ENCODE results near the gene SLC38A11. TPM values are rescaled to one million over a fixed set of nuclear protein-coding genes. Genes with fewer than 3 reads are reported as not detected.

The SLC38A11 gene
- total RNA-seq, 2 donors from 2014 or later = not detected

GRCh38 chr2:164903951-164904350 lies 51.4 kb downstream of the SLC38A11 start:
- Histone ChIP-seq H3K4me1 (ENCODE audit: control insufficient read depth, insufficient read depth, low read length) (no peaks in the 10 kb centered on the region), H3K27me3 (ENCODE audit: control insufficient read depth, insufficient read depth, low read length, poor library complexity, severe bottlenecking) (no peaks in the 10 kb centered on the region), H3K27ac (ENCODE audit: low read depth, low read length) (no peak overlapping the region), H3K9ac (ENCODE audit: extremely low read depth, low read length, poor library complexity, severe bottlenecking) (no peak overlapping the region), H3K36me3 (ENCODE audit: control insufficient read depth, insufficient read depth, low read length) (no peaks in the 10 kb centered on the region), H3K4me3 (ENCODE audit: low read length) (no peak overlapping the region), H3K9me3 (ENCODE audit: control insufficient read depth, low read length) (no peaks in the 10 kb centered on the region)
- Mint-ChIP-seq H3K27ac (no peak overlapping the region), H3K9me3 (no peaks in the 10 kb centered on the region), H3K36me3 (ENCODE audit: low read depth) (no peaks in the 10 kb centered on the region), H3K27me3 (ENCODE audit: insufficient read depth) (no peaks in the 10 kb centered on the region), H3K4me3 (no peak overlapping the region), H3K4me1 (no peaks in the 10 kb centered on the region)
- WGBS, 2 experiments (ENCODE audit: insufficient coverage in 1 of 2, insufficient read length in 1 of 2) = 86 to 98% methylated on average over 1 to 2 of the region's 2 CpGs
- no peak for TF ChIP-seq CTCF (conservative IDR thresholded peaks at IDR 0.05)
- no peak for DNase-seq

GRCh38 chr2:164903204-164903603 lies 52.1 kb downstream of the SLC38A11 start:
- no peak overlapping the region for H3K4me3 Mint-ChIP-seq
- H3K4me1 Mint-ChIP-seq = no peaks in the 10 kb centered on the region
- Histone ChIP-seq H3K27me3 (ENCODE audit: control insufficient read depth, insufficient read depth, low read length, poor library complexity, severe bottlenecking) (no peaks in the 10 kb centered on the region), H3K4me3 (ENCODE audit: low read length) (no peak overlapping the region), H3K36me3 (ENCODE audit: control insufficient read depth, insufficient read depth, low read length) (no peaks in the 10 kb centered on the region), H3K9ac (ENCODE audit: extremely low read depth, low read length, poor library complexity, severe bottlenecking) (no peak overlapping the region), H3K27ac (ENCODE audit: low read depth, low read length) (no peak overlapping the region), H3K4me1 (ENCODE audit: control insufficient read depth, insufficient read depth, low read length) (no peaks in the 10 kb centered on the region), H3K9me3 (ENCODE audit: control insufficient read depth, low read length) (no peaks in the 10 kb centered on the region)
- no peak for DNase-seq
- H3K27ac Mint-ChIP-seq = no peak overlapping the region
- no peaks in the 10 kb centered on the region for H3K27me3 Mint-ChIP-seq (ENCODE audit: insufficient read depth)
- H3K9me3 Mint-ChIP-seq = no peaks in the 10 kb centered on the region
- H3K36me3 Mint-ChIP-seq (ENCODE audit: low read depth) = no peaks in the 10 kb centered on the region
- no peak for TF ChIP-seq CTCF (conservative IDR thresholded peaks at IDR 0.05)

- no peaks in the 10 kb centered on the region for H3K9me3 Mint-ChIP-seq
- no CpG with 5 or more reads among the region's 1 CpG for WGBS, 2 experiments (ENCODE audit: insufficient coverage in 1 of 2, insufficient read length in 1 of 2)
- Histone ChIP-seq H3K4me1 (ENCODE audit: control insufficient read depth, insufficient read depth, low read length) (no peaks in the 10 kb centered on the region), H3K27ac (ENCODE audit: low read depth, low read length) (no peak overlapping the region), H3K9ac (ENCODE audit: extremely low read depth, low read length, poor library complexity, severe bottlenecking) (no peak overlapping the region), H3K4me3 (ENCODE audit: low read length) (no peak overlapping the region), H3K9me3 (ENCODE audit: control insufficient read depth, low read length) (no peaks in the 10 kb centered on the region), H3K36me3 (ENCODE audit: control insufficient read depth, insufficient read depth, low read length) (no peaks in the 10 kb centered on the region), H3K27me3 (ENCODE audit: control insufficient read depth, insufficient read depth, low read length, poor library complexity, severe bottlenecking) (no peaks in the 10 kb centered on the region)
- H3K36me3 Mint-ChIP-seq (ENCODE audit: low read depth) = no peaks in the 10 kb centered on the region
- H3K27ac Mint-ChIP-seq = no peak overlapping the region
- no peaks in the 10 kb centered on the region for H3K4me1 Mint-ChIP-seq
- no peak overlapping the region for H3K4me3 Mint-ChIP-seq
- no peak for TF ChIP-seq CTCF (conservative IDR thresholded peaks at IDR 0.05)
- no peaks in the 10 kb centered on the region for H3K27me3 Mint-ChIP-seq (ENCODE audit: insufficient read depth)
- DNase-seq = no peak
Measured at GRCh38 chr2:164899121-164899520, 56.2 kb downstream of the SLC38A11 start.

Data from endodermal cell (in vitro differentiated cells).